K562 (cell line): ENCODE data around the gene TGDS. TPM values are rescaled to one million over a fixed set of nuclear protein-coding genes. Genes with fewer than 3 reads are reported as not detected.

Experiments used
- ATAC-seq: fragments of 200-7000 bp; cut with Tn5 transposase; 3 replicates; pipeline ENCODE4 v1.9.1; 2020; ENCODE audit warnings: moderate library complexity
- BruUV-seq: library from RNA; stranded (reverse); fragments of 400-500 nt; replicated peaks from 2 replicates; lab custom pipeline; 2021; lab: Mats Ljungman, UMichigan
- CTCF ChIA-PET: fragments of 300-600 bp; formaldehyde crosslinking; extraction: SDS; loops from one replicate; lab custom pipeline; 2021; ENCODE audit warnings: low intra/inter-chr PET ratio; lab: Yijun Ruan, JAX
- POLR2A ChIA-PET: fragments of 300-600, 350-650 bp; sonication (Branson Sonifier 250); formaldehyde crosslinking; extraction: SDS; loops from one replicate; lab custom pipeline; 2021; ENCODE audit warnings: antibody characterized with exemption, inconsistent platforms; lab: Yijun Ruan, JAX
- DNase-seq, 4 experiments: peaks; one replicate each; pipeline versions ENCODE4 v3.0.0 to v3.0.0-alpha.2; 2011 to 2018; ENCODE audit warnings: low spot score in 3 of 4, mixed read lengths in 3 of 4; ENCODE audit errors: extremely low read depth in 1 of 4
- FAIRE-seq: peaks from 2 replicates; lab custom pipeline; 2011; peaks lifted over from hg19 to GRCh38; lab: Jason Lieb, UNC
- H2AFZ ChIP-seq: 2 replicates; pipeline ENCODE4 v1.6.0; 2011; ENCODE audit warnings: low read depth, low read length, control low read depth, inconsistent platforms
- H3K27ac ChIP-seq: fragments of 200-600 bp; 3 replicates; pipeline ENCODE4 v1.8.0; 2011; ENCODE audit warnings: low read depth, mild to moderate bottlenecking, control low read depth, inconsistent platforms, low read length, moderate library complexity, mixed read lengths; ENCODE audit errors: extremely low read depth
- H3K27me3 ChIP-seq, 2 experiments: fragments of 300-600 bp in 1 of 2; 2 replicates in 1 of 2; 3 replicates in 1 of 2; pipeline versions ENCODE4 v1.6.0 to v1.8.0; 2011; ENCODE audit warnings: inconsistent platforms in 2 of 2, low read length in 2 of 2, mild to moderate bottlenecking in 1 of 2, mixed read lengths in 1 of 2, moderate library complexity in 1 of 2; ENCODE audit not compliant: control insufficient read depth in 2 of 2, insufficient read depth in 2 of 2
- H3K36me3 ChIP-seq: fragments of 300-600 bp; 3 replicates; pipeline ENCODE4 v1.8.0; 2011; ENCODE audit warnings: mild to moderate bottlenecking, low read length, inconsistent platforms; ENCODE audit not compliant: control insufficient read depth, insufficient read depth
- H3K4me1 ChIP-seq, 2 experiments: fragments of 200-600 bp in 1 of 2; replicated peaks in 1 of 2; 2 replicates in 1 of 2; 3 replicates in 1 of 2; pipeline versions ENCODE4 v1.5.1 to v1.8.0; 2011; ENCODE audit warnings: inconsistent platforms in 2 of 2, low read length in 2 of 2, mild to moderate bottlenecking in 1 of 2, mixed read lengths in 1 of 2, moderate library complexity in 1 of 2; ENCODE audit not compliant: control insufficient read depth in 2 of 2, insufficient read depth in 2 of 2
- H3K4me2 ChIP-seq: 2 replicates; pipeline ENCODE4 v1.6.1; 2011; ENCODE audit warnings: low read length, control low read depth, inconsistent platforms, mixed read lengths; ENCODE audit not compliant: insufficient read depth
- H3K4me3 ChIP-seq: fragments of 200-600 bp; sonication (generic), shearing (Covaris generic); 2 replicates; pipeline ENCODE4 v1.5.1; 2016; ENCODE audit warnings: control low read depth, inconsistent platforms
- H3K79me2 ChIP-seq: fragments of 200-600 bp; 3 replicates; pipeline ENCODE4 v1.8.0; 2011; ENCODE audit warnings: low read length, inconsistent platforms; ENCODE audit not compliant: control insufficient read depth, insufficient read depth
- H3K9ac ChIP-seq, 2 experiments: 2 replicates each; pipeline versions ENCODE4 v1.6.0 to v1.6.1; 2011; ENCODE audit warnings: low read depth in 2 of 2, low read length in 2 of 2, control low read depth in 1 of 2, inconsistent platforms in 1 of 2, mild to moderate bottlenecking in 1 of 2, mixed read lengths in 1 of 2; ENCODE audit not compliant: insufficient read depth in 1 of 2
- H3K9me1 ChIP-seq: one replicate; pipeline ENCODE4 v1.6.0; 2011; ENCODE audit warnings: inconsistent platforms, mild to moderate bottlenecking, low read length, moderate library complexity; ENCODE audit not compliant: control insufficient read depth, insufficient read depth
- H3K9me3 ChIP-seq: replicated peaks from 2 replicates; pipeline ENCODE4 v1.5.1; 2011; ENCODE audit warnings: low read depth, low read length, inconsistent platforms; ENCODE audit not compliant: control insufficient read depth, insufficient read depth
- H4K20me1 ChIP-seq: replicated peaks from 2 replicates; pipeline ENCODE4 v1.6.1; 2011; ENCODE audit warnings: low read length, inconsistent platforms, mixed read lengths; ENCODE audit not compliant: control insufficient read depth, insufficient read depth
- CCAR2 ChIP-seq: fragments of 200-400 bp; formaldehyde crosslinking; IDR thresholded peaks from 2 replicates; pipeline ENCODE4 v1.6.1; 2017; ENCODE audit warnings: mild to moderate bottlenecking, low read depth, low read length
- CSDE1 ChIP-seq, 2 experiments: fragments of 450-650 bp; IDR thresholded peaks; 2 replicates each; pipeline ENCODE4 v1.6.1; 2016; ENCODE audit warnings: mild to moderate bottlenecking in 1 of 2
- ELF2 ChIP-seq: fragments of 250-450 bp; sonication (Bioruptor Pico); IDR thresholded peaks from 2 replicates; pipeline ENCODE4 v1.5.0; 2021; ENCODE audit warnings: mild to moderate bottlenecking
- KDM2B ChIP-seq: fragments of 250-450 bp; sonication (Bioruptor Pico); IDR thresholded peaks from 2 replicates; pipeline ENCODE4 v1.8.0; 2021; ENCODE audit warnings: mild to moderate bottlenecking, moderate library complexity
- ZNF77 ChIP-seq: fragments of 250-450 bp; sonication (Bioruptor Pico); IDR thresholded peaks from 2 replicates; pipeline ENCODE4 v1.5.0; 2020
- ZSCAN29 ChIP-seq: fragments of 450-650 bp; IDR thresholded peaks from 2 replicates; pipeline ENCODE4 v1.6.1; 2017
- ZZZ3 ChIP-seq: fragments of 450-650 bp; IDR thresholded peaks from 2 replicates; pipeline ENCODE4 v1.6.1; 2016; ENCODE audit warnings: antibody characterized with exemption, mild to moderate bottlenecking, moderate library complexity
- WGBS: fragments of 100-300 bp; shearing (Covaris generic); methylation state at CpG from one replicate; pipeline ENCODE4 v1.1.6; 2016; ENCODE audit warnings: low coverage, mixed read lengths; ENCODE audit not compliant: insufficient coverage; ENCODE audit errors: missing lambda C conversion rate; 5-methylcytosine and 5-hydroxymethylcytosine counted together
- in situ Hi-C: fragments of 300-500 bp; cut with MboI; formaldehyde crosslinking; loops from 4 replicates; pipeline ENCODE4 v1.15.0; 2018; ENCODE audit warnings: inconsistent platforms, mixed read lengths
- intact Hi-C: fragments of 100-400 bp; cut with micrococcal nuclease; formaldehyde crosslinking; loops from 2 replicates; pipeline ENCODE4 v1.14.2; 2022
- polyA plus RNA-seq, 8 experiments: library from polyadenylated mRNA; depleted of rRNA in 4 of 8; stranded (reverse) in 5 of 8; unstranded in 3 of 8; fragments of >200 nt; fragmentation: Nextera tagmentation in 2 of 8; fragmentation: Illumina TruSeq in 1 of 8; extraction: Ambion mirVana in 2 of 8; extraction: Trizol in 1 of 8; gene quantifications; 2 replicates each; pipeline versions ENCODE4 v1.2.1 to v1.2.3, GENCODE V29; 2011 to 2014; ENCODE audit warnings: inconsistent platforms in 1 of 8, missing spikeins in 1 of 8
- total RNA-seq, 7 experiments: library from RNA; depleted of rRNA in 6 of 7; stranded (reverse); fragments of >200 nt in 6 of 7; fragmentation: Illumina TruSeq in 2 of 7; extraction: Trizol in 2 of 7; gene quantifications; 2 replicates each; pipeline versions ENCODE4 v1.2.1 to v1.2.3, GENCODE V29; 2011 to 2021; ENCODE audit warnings: low replicate concordance in 1 of 7
- TF ChIP-seq, protein P1 (sequence below), 2 experiments: fragments of 150-350 bp in 1 of 2; IDR thresholded peaks; 2 replicates each; pipeline ENCODE4 v1.6.1; 2012 to 2016; ENCODE audit warnings: low read depth in 2 of 2, low read length in 2 of 2, mild to moderate bottlenecking in 1 of 2, moderate library complexity in 1 of 2
- TF ChIP-seq, protein P2 (sequence below), 2 experiments: fragments of 450-650 bp; IDR thresholded peaks; 2 replicates each; pipeline ENCODE4 v1.6.1; 2016

TGDS gene
- total and polyA plus RNA-seq, 9 of the 15 experiments (the other 6 are each of a cell fraction or from before 2014, with no cell fraction given) = 9.9 to 43.7 (median 21.4) TPM

GRCh38 chr13:94535775-94536174 lies 60.2 kb downstream of the TGDS start:
- Histone ChIP-seq H3K27ac (no peak overlapping the region), H3K9me1 (no peaks in the 10 kb centered on the region), H3K9ac (no peak overlapping the region), H4K20me1 (no peaks in the 10 kb centered on the region), H3K9me3 (no peaks in the 10 kb centered on the region), H2AFZ (no peak overlapping the region), H3K4me3 (no peak overlapping the region), H3K4me1 (no peaks in the 10 kb centered on the region), H3K36me3 (no peaks in the 10 kb centered on the region), H3K79me2 (no peaks in the 10 kb centered on the region), H3K27me3 (peaks cover 0 to 2% of the 10 kb centered on the region in 2 experiments; a peak in 1 of 5 replicates), H3K4me2 (no peak overlapping the region)
- no peak for ATAC-seq
- TF ChIP-seq ELF2 (CRISPR knock-in tag) (no peak), ZNF77 (CRISPR knock-in tag) (no peak), ZSCAN29 (no peak), KDM2B (CRISPR knock-in tag) (no peak), ZZZ3 (no peak), CCAR2 (no peak), CSDE1 (IDR thresholded peaks at IDR 0.05) (no peak)
- TF ChIP-seq, protein P1, sequence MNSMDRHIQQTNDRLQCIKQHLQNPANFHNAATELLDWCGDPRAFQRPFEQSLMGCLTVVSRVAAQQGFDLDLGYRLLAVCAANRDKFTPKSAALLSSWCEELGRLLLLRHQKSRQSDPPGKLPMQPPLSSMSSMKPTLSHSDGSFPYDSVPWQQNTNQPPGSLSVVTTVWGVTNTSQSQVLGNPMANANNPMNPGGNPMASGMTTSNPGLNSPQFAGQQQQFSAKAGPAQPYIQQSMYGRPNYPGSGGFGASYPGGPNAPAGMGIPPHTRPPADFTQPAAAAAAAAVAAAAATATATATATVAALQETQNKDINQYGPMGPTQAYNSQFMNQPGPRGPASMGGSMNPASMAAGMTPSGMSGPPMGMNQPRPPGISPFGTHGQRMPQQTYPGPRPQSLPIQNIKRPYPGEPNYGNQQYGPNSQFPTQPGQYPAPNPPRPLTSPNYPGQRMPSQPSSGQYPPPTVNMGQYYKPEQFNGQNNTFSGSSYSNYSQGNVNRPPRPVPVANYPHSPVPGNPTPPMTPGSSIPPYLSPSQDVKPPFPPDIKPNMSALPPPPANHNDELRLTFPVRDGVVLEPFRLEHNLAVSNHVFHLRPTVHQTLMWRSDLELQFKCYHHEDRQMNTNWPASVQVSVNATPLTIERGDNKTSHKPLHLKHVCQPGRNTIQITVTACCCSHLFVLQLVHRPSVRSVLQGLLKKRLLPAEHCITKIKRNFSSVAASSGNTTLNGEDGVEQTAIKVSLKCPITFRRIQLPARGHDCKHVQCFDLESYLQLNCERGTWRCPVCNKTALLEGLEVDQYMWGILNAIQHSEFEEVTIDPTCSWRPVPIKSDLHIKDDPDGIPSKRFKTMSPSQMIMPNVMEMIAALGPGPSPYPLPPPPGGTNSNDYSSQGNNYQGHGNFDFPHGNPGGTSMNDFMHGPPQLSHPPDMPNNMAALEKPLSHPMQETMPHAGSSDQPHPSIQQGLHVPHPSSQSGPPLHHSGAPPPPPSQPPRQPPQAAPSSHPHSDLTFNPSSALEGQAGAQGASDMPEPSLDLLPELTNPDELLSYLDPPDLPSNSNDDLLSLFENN (IDR thresholded peaks at IDR 0.05; ENCODE audit: low read depth in 2 of 2, low read length in 2 of 2) = no peak
- TF ChIP-seq, protein P2, sequence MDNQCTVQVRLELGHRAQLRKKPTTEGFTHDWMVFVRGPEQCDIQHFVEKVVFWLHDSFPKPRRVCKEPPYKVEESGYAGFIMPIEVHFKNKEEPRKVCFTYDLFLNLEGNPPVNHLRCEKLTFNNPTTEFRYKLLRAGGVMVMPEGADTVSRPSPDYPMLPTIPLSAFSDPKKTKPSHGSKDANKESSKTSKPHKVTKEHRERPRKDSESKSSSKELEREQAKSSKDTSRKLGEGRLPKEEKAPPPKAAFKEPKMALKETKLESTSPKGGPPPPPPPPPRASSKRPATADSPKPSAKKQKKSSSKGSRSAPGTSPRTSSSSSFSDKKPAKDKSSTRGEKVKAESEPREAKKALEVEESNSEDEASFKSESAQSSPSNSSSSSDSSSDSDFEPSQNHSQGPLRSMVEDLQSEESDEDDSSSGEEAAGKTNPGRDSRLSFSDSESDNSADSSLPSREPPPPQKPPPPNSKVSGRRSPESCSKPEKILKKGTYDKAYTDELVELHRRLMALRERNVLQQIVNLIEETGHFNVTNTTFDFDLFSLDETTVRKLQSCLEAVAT (IDR thresholded peaks at IDR 0.05) = no peak
- no peak for FAIRE-seq
- in situ Hi-C loops = no loop called here
- BruUV-seq = no TSS peak
- POLR2A ChIA-PET = no interaction called here
- 6% methylated on average over 3 of the region's 4 CpGs for WGBS
- CTCF ChIA-PET = no interaction called here
- no peak for DNase-seq
- intact Hi-C loops = no loop called here
